Liver (tissue), 9 donors: ENCODE measurements around the gene CCDC186. TPM values are rescaled to one million over a fixed set of nuclear protein-coding genes. Genes with fewer than 3 reads are reported as not detected.

Experiments used
- DNase-seq: peaks from one replicate; pipeline ENCODE4 v3.0.0-alpha.2; 2017; ENCODE audit warnings: low spot score
- H3K27ac ChIP-seq, 2 donors: one replicate each; pipeline ENCODE4 v1.7.0; 2013; ENCODE audit warnings: inconsistent platforms in 2 of 2, low read length in 2 of 2, control low read depth in 1 of 2, low read depth in 1 of 2, mild to moderate bottlenecking in 1 of 2
- H3K27me3 ChIP-seq, 4 donors: one replicate each; pipeline versions ENCODE4 v1.6.1 to v1.7.0; 2013; ENCODE audit warnings: low read length in 3 of 4, inconsistent platforms in 1 of 4, mild to moderate bottlenecking in 1 of 4, moderate library complexity in 1 of 4; ENCODE audit not compliant: control insufficient read depth in 4 of 4, insufficient read depth in 4 of 4
- H3K36me3 ChIP-seq, 4 donors: one replicate each; pipeline versions ENCODE4 v1.6.1 to v1.7.0; 2013; ENCODE audit warnings: low read length in 3 of 4, mild to moderate bottlenecking in 3 of 4, low read depth in 1 of 4, moderate library complexity in 1 of 4; ENCODE audit not compliant: control insufficient read depth in 4 of 4, insufficient read depth in 3 of 4
- H3K4me1 ChIP-seq, 4 donors: one replicate each; pipeline versions ENCODE4 v1.6.1 to v1.7.0; 2013; ENCODE audit warnings: low read length in 3 of 4, mild to moderate bottlenecking in 3 of 4, moderate library complexity in 1 of 4; ENCODE audit not compliant: control insufficient read depth in 4 of 4, insufficient read depth in 4 of 4
- H3K4me3 ChIP-seq, 3 donors: one replicate each; pipeline versions ENCODE4 v1.6.1 to v1.7.0; 2013; ENCODE audit warnings: low read length in 3 of 3, control low read depth in 1 of 3, low read depth in 1 of 3, mild to moderate bottlenecking in 1 of 3
- H3K9ac ChIP-seq, 2 donors: one replicate each; pipeline ENCODE4 v1.7.0; 2013; ENCODE audit warnings: low read length in 2 of 2, mild to moderate bottlenecking in 2 of 2, moderate library complexity in 2 of 2, control low read depth in 1 of 2, low read depth in 1 of 2
- H3K9me3 ChIP-seq, 4 donors: one replicate each; pipeline versions ENCODE4 v1.6.1 to v1.7.0; 2013; ENCODE audit warnings: low read length in 3 of 4; ENCODE audit not compliant: control insufficient read depth in 4 of 4
- CTCF ChIP-seq: fragments of 150-350 bp; IDR thresholded peaks from 2 replicates; pipeline ENCODE4 v1.5.1; 2017; ENCODE audit warnings: improper control_type of control experiment, low read depth, low read length; ENCODE audit not compliant: missing input control
- EGR1 ChIP-seq, 2 donors: IDR thresholded peaks; 2 replicates each; pipeline ENCODE4 v1.6.1; 2016 to 2018; ENCODE audit warnings: antibody characterized with exemption in 2 of 2, low read depth in 2 of 2
- FOXA1 ChIP-seq: IDR thresholded peaks from 2 replicates; pipeline ENCODE4 v1.6.1; 2016; ENCODE audit warnings: antibody characterized with exemption
- FOXA2 ChIP-seq: IDR thresholded peaks from 2 replicates; pipeline ENCODE4 v1.6.1; 2016; ENCODE audit warnings: antibody characterized with exemption
- GABPA ChIP-seq, 2 donors: IDR thresholded peaks in 1 of 2; conservative IDR thresholded peaks in 1 of 2; 2 replicates each; pipeline ENCODE4 v1.6.1; 2016; ENCODE audit warnings: antibody characterized with exemption in 2 of 2, mild to moderate bottlenecking in 1 of 2, moderate library complexity in 1 of 2
- HNF4A ChIP-seq, 2 donors: conservative IDR thresholded peaks; 2 replicates each; pipeline ENCODE4 v1.6.1; 2016; ENCODE audit warnings: antibody characterized with exemption in 2 of 2, mild to moderate bottlenecking in 2 of 2
- HNF4G ChIP-seq: IDR thresholded peaks from 2 replicates; pipeline ENCODE4 v1.6.1; 2016; ENCODE audit warnings: antibody characterized with exemption
- JUND ChIP-seq, 2 donors: IDR thresholded peaks; 2 replicates each; pipeline ENCODE4 v1.6.1; 2016; ENCODE audit warnings: antibody characterized with exemption in 2 of 2
- MAX ChIP-seq: IDR thresholded peaks from 2 replicates; pipeline ENCODE4 v1.6.1; 2016; ENCODE audit warnings: antibody characterized with exemption
- RAD21 ChIP-seq, 2 donors: IDR thresholded peaks; 2 replicates each; pipeline ENCODE4 v1.6.1; 2016; ENCODE audit warnings: antibody characterized with exemption in 2 of 2, mild to moderate bottlenecking in 2 of 2
- REST ChIP-seq: IDR thresholded peaks from 2 replicates; pipeline ENCODE4 v1.6.1; 2016; ENCODE audit warnings: antibody characterized with exemption, mild to moderate bottlenecking
- RXRA ChIP-seq, 2 donors: IDR thresholded peaks; 2 replicates each; pipeline ENCODE4 v1.6.1; 2017 to 2018; ENCODE audit warnings: antibody characterized with exemption in 2 of 2, mild to moderate bottlenecking in 1 of 2
- SP1 ChIP-seq: IDR thresholded peaks from 2 replicates; pipeline ENCODE4 v1.6.1; 2018; ENCODE audit warnings: antibody characterized with exemption, mild to moderate bottlenecking
- TAF1 ChIP-seq: conservative IDR thresholded peaks from 2 replicates; pipeline ENCODE4 v1.6.1; 2016; ENCODE audit warnings: antibody characterized with exemption, mild to moderate bottlenecking
- YY1 ChIP-seq: IDR thresholded peaks from 2 replicates; pipeline ENCODE4 v1.6.1; 2016; ENCODE audit warnings: antibody characterized with exemption, mild to moderate bottlenecking
- ZBTB33 ChIP-seq: IDR thresholded peaks from 2 replicates; pipeline ENCODE4 v1.6.1; 2016; ENCODE audit warnings: antibody characterized with exemption
- WGBS: extraction: QIAGEN DNeasy Blood & Tissue Kit; methylation state at CpG from one replicate; pipeline ENCODE4 v1.1.7; 2013; 5-methylcytosine and 5-hydroxymethylcytosine counted together
- polyA plus RNA-seq, 2 donors: library from polyadenylated mRNA; stranded (reverse) in 1 of 2; unstranded in 1 of 2; fragments of 200-250 nt in 1 of 2; fragments of >200 nt in 1 of 2; fragmentation: Nextera tagmentation in 1 of 2; extraction: Ambion mirVana in 1 of 2; gene quantifications; one replicate each; pipeline versions ENCODE4 v1.2.1 to v1.2.3, GENCODE V29; 2013 to 2015
- total RNA-seq, 2 donors: library from RNA; depleted of rRNA; stranded (reverse); fragments of >200 nt; gene quantifications; one replicate each; pipeline ENCODE4 v1.2.3, GENCODE V29; 2014
- TF ChIP-seq, protein P1 (sequence below): IDR thresholded peaks from 2 replicates; pipeline ENCODE4 v1.6.1; 2016; ENCODE audit warnings: antibody characterized with exemption
- donor health status: healthy.
- donor health status: healthy.
- donor health status: healthy.
- donor health status: healthy.
- donor health status: healthy.

CCDC186 gene
- total and polyA plus RNA-seq, 4 donors = 1.9 to 11.6 (median 6.1) TPM

- no peaks in the 10 kb centered on the region for H3K27me3 ChIP-seq
- no peaks in the 10 kb centered on the region for H3K9me3 ChIP-seq
- no peak overlapping the region for H3K27ac ChIP-seq
- H3K36me3 ChIP-seq = no peaks in the 10 kb centered on the region
- no peak overlapping the region for H3K9ac ChIP-seq
- no peaks in the 10 kb centered on the region for H3K4me1 ChIP-seq
- no peak for DNase-seq
- 91% methylated on average over 4 of the region's 4 CpGs for WGBS
- TF ChIP-seq YY1 (no peak), HNF4A (conservative IDR thresholded peaks at IDR 0.05) (no peak), REST (no peak), FOXA2 (no peak), FOXA1 (no peak), EGR1 (IDR thresholded peaks at IDR 0.05; ENCODE audit: low read depth in 2 of 2) (no peak), CTCF (no peak), TAF1 (no peak), RXRA (IDR thresholded peaks at IDR 0.05) (no peak), GABPA (IDR thresholded peaks at IDR 0.05 in 1 of 2, conservative IDR thresholded peaks at IDR 0.05 in 1 of 2) (no peak), JUND (IDR thresholded peaks at IDR 0.05) (no peak), RAD21 (IDR thresholded peaks at IDR 0.05) (no peak), MAX (no peak)
- TF ChIP-seq, protein P1, sequence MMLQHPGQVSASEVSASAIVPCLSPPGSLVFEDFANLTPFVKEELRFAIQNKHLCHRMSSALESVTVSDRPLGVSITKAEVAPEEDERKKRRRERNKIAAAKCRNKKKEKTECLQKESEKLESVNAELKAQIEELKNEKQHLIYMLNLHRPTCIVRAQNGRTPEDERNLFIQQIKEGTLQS = no peak
- H3K4me3 ChIP-seq = no peak overlapping the region
Measured at GRCh38 chr10:114199239-114199638, 25.2 kb upstream of the CCDC186 start.

DNA sequence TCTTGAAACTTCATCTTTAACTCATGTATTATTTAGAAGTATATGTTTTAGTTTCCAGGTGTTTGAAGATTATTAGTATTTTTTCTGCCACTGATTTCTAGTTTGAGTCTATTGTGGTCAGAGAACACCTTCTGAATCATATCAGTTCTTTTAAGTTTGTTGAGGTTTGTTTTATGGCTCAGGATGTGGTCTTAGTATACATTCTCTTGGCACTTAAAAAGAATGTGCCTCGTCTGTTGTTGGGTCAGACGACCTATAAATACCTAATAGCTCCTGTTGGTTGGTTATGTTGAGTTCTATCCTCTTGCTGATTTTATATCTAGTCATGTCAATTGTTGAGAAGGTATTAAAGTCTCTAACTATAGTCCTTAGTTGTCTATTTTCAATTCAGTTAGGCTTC is 21.1 kb upstream of the CCDC186 start:
- TF ChIP-seq HNF4G (no peak), GABPA (IDR thresholded peaks at IDR 0.05 in 1 of 2, conservative IDR thresholded peaks at IDR 0.05 in 1 of 2) (no peak), ZBTB33 (no peak), RXRA (IDR thresholded peaks at IDR 0.05) (no peak), CTCF (no peak), TAF1 (no peak), FOXA2 (no peak), REST (no peak), SP1 (no peak), YY1 (no peak)
- H3K4me3 ChIP-seq = no peak overlapping the region
- no peak for DNase-seq
- H3K9me3 ChIP-seq = no peaks in the 10 kb centered on the region
- no peak overlapping the region for H3K27ac ChIP-seq
- no peak overlapping the region for H3K9ac ChIP-seq
- no peaks in the 10 kb centered on the region for H3K36me3 ChIP-seq
- H3K27me3 ChIP-seq = no peaks in the 10 kb centered on the region
- 75% methylated on average over 2 of the region's 2 CpGs for WGBS
- H3K4me1 ChIP-seq = no peaks in the 10 kb centered on the region
